Activated T-cell treated with anti-CD3 and anti-CD28 coated beads for 1 hour (primary cell): ENCODE data around the gene ACBD6.

Source experiments
- DNase-seq: peaks from one replicate; pipeline ENCODE4 v3.0.0-alpha.2; 2020; ENCODE audit warnings: low read depth

The ACBD6 gene

DNA sequence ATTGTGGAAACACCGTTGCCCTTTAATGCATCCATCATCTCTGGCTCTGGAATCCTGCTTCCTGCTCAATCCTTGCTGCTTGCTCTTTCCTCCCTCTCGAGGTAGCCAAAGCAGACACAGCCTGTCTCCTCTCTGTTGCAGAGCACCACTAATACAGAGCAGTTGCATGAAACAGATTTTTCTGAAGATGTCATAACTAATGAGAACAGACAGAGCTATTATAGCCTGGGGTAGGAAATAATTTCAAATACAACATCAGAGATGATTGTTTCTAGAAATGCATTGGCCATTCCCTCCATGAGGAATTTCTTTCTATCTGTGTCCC is 23.3 kb upstream of the ACBD6 start:
- no peak for DNase-seq

GRCh38 chr1:180524915-180525714 is 22.7 kb upstream of the ACBD6 start:
- DNase-seq, result no peak

DNA sequence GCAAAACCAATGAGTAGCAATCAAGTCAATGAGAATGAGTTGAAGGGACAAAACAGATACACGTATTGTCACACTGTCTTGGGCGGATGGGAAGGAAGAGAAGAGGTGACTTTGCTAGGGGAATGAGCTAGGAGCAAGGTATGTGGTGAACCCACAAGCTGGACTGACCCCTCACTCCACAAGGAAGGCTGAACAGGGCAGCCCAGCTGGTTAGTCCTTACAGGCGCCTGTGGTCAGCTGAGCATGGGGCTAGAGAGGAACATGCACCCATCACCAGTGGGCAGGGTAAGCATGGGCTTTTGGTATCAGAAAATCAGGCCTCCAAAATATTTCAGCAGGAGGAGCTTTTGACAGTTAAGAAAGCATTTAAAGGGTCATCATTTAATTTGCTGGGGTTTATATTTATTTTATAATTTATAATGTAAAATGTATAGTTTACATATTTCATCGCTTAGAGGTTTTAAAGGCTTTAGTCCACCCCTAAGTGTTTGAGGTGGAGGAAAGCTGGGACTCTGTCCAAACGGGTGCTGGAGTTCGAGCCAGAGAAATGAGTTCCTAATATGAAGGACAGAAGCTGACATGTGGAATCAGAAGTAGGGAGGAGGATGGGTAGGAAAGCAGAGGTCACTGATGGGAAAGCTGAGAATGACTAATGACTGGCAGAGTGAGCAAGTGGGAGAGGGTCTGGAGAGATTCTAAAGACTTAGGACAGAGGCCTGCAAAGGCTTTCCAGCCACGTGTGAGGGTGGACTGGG is 22.0 kb upstream of the ACBD6 start:
- DNase-seq, result no peak

DNA sequence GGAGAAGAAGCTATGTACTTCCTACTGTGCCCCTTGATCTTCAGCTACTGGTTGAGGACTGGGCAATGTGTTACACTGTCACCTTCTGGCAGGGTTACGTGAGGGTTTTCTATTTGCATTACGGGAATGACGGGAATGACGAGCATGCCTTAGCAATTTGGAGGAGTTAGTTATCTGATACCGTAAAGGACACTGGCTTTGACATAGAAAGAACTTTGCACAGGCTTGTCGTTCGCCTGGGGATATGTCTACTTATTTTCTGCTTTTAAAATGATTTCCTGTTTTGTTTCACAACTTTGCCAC is 19.8 kb upstream of the ACBD6 start:
- no peak for DNase-seq

DNA sequence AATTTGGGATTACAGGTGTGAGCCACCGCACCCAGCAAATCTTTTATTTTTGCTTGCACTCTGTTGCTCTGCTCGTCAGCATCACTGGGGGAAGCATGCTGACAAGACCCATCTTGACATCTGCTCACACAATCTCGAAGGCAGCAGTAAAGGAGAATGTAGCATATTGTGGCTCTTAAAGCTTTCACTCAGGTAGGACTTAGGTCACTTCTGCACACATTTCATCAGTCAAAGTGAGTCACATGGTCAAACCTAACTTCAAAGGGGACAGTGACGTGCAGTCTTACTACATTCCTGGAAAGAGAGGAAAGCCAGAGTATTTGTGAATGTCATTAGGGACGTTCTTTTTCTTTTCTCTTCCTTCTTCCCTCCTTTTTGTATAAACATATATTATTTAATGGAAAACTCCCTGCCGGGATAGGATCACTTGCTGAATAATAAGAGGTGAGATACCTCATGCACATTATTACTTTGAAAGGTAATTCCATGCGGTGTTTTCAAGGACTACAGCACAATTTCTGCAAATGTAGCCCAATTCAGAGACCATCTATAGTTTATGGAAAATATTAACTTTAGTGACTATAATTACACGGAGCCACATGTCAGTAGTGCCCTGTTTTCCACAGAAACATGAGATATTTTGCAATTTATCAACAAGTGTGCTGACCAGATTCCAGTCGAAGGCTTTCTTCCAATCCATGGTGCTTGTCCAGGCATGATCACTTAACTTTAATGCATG is 19.3 kb upstream of the ACBD6 start:
- DNase-seq, result no peak

DNA sequence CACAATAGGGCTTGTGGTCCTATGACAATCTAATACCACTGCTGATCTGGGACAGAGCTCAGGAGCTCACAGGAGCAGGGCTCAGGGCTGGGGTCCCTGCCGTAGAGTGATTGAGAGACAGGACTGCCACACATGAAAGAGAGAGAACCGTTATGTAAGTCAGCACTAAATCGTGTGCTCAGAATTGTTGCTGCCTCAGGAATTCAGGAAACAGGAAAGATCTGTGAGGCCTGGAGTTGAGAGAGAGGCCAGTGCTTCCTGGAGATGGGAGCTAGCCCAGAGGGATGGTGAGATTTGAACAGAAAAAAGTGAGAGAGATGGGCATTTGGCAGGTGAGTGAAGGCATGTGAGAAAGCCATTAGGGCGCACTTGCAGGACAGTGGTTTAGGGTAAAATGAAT is 17.5 kb upstream of the ACBD6 start:
- DNase-seq, result no peak

DNA sequence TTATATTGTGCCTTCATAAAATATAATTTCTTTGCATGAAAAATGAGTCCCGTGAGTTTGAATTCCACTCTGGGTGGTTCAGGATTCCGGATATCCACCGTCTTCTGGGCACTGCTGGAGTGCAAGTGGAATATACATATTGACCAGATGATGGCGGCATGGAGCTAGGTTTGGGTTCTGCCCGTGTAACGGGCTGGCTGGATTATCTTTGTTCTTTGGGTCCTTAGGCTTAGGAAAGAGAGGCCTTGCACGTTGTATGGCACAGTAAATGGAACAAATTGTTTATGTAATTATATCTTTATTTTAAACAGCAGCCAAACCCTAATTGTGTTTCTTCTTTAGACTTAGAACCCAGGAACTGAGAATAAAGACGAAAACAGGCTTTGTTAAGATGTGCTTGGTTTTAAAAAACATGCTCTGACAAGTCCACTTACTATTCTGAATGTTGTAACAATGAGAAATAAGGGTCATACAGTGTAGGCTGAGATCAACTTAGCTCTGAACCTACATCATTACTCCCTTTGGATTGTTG is 13.5 kb upstream of the ACBD6 start:
- peak; percentile 34 for DNase-seq

GRCh38 chr1:180515364-180515763 is 13.0 kb upstream of the ACBD6 start:
- no peak for DNase-seq

- no peak for DNase-seq
These were observed 11.2 kb upstream of the ACBD6 start for GRCh38 chr1:180513531-180513930.

DNA sequence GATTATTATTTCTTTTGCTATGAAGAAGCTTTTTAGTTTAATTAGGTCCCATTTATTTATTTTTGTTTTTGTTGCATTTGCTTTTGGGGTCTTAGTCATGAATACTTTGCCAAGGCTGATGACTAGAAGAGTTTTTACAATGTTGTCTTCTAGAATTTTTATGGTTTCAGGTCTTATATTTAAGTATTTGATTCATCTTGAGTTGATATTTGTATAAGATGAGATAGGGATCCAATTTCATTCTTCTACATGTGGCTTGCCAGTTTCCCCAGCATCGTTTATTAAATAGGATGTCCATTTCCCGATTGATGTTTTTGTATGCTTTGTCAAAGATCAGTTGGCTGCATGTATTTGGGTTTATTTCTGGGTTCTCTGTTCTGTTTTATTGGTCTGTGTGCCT is 8.5 kb upstream of the ACBD6 start:
- no peak for DNase-seq

DNA sequence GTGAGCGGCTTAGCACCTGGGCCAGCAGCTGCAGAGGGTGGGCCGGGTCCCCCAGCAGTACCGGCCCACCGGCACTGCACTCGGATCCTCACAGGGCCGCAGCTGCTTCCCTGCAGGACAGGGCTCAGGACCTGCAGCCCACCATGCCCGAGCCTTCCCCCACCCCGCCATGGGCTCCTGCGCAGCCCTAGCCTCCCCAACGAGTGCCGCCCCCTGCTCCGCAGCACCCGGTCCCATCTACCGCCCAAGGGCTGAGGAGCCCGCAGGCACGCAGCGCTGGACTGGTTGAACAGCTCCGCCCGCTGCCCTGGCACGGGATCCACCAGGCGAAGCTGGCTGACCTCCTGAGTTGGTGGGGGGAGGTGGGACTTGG is 6.3 kb upstream of the ACBD6 start:
- DNase-seq, result no peak

GRCh38 chr1:180507795-180508724 is 5.7 kb upstream of the ACBD6 start:
- DNase-seq, result no peak

DNA sequence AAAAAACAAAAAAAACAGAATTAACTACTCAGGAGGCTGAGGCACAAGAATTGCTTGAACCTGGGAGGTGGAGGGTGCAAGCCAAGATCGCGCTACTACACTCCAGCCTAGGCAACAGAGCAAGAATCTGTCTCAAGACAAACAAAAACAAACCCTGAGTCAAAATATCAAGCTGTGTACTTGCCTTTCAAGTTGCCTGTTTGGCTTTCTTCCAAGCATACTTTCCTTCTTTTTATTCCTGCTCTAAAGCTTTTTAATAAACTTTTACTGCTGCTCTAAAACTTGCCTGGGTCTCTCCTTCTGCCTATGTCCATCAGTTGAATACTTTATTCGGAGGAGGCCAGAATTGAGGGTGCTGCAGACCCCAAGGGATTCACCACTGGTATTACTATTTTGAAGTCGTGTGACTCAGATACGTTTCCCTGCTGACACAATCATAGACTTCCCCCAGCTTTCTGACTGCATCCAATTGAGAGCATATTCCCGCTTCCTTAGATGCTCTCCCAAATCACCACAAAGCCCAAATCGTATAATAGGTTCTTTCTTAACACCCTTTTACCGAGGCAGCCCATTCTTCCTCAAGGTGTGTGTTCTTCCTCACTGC is 3.5 kb upstream of the ACBD6 start:
- no peak for DNase-seq

- DNase-seq, result no peak
These were observed 1.8 kb upstream of the ACBD6 start for GRCh38 chr1:180504186-180504585.

- DNase-seq, result no peak
These were observed 994 bp upstream of the ACBD6 start for GRCh38 chr1:180503280-180503862.

DNA sequence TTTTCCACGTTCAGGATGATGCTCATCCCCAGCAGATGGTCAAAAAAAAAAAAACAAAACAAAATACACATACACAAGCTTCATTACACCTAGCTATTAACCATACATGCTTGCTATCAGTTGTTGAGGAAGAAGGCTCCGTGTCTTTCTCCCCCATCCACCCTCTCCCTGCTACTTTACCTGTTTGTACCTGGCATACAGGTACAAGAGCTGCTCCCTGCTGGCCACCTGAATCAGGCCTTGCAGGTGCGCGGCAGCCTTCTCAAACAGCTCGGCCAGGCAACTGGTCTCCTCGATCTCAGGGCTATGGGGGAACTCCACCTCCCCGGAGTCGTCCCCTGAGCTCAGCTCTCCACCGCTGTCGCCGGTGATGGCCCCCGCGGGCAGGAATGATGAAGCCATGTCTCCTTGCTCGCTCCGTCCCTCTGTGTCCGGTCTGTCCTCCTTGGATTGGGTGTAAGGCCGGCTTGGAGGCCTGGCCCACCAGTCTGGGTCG is 464 bp downstream of the ACBD6 start:
- DNase-seq, result no peak

GRCh38 chr1:180500689-180501088 is 1.7 kb downstream of the ACBD6 start:
- no peak for DNase-seq

DNA sequence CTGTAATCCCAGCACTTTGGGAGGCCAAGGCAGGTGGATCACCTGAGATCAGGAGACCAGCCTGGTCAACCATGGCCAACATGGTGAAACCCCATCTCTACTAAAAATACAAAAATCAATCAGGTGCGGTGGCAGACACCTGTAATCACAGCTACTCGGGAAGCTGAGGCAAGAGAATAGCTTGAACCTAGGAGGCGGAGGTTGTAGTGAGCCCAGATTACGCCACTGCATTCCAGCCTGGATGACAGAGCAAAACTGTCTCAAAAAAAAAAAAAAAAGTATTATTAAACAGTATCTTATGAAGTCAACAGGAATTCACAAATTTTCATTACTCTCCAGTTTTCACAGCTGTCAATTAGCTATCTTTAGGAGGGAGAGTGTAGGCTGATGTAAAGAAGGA is 3.8 kb downstream of the ACBD6 start:
- DNase-seq, result no peak

GRCh38 chr1:180497826-180498225 is 4.6 kb downstream of the ACBD6 start:
- DNase-seq, result no peak

GRCh38 chr1:180494370-180494769 is 8.0 kb downstream of the ACBD6 start:
- no peak for DNase-seq

- no peak for DNase-seq
These were observed 12.4 kb downstream of the ACBD6 start for GRCh38 chr1:180489976-180490375.
